HepG2 (cell line): Measurements from ENCODE around the gene QRICH2. TPM values are rescaled to one million over a fixed set of nuclear protein-coding genes. Genes with fewer than 3 reads are reported as not detected.

Experiments
- AGO2 ChIP-seq: fragments of 200-400 bp; formaldehyde crosslinking; optimal IDR thresholded peaks from 2 replicates; pipeline ENCODE3; 2017; ENCODE audit warnings: mild to moderate bottlenecking, low read depth, low read length, moderate library complexity
- CEBPB ChIP-seq: IDR thresholded peaks from 2 replicates; pipeline ENCODE4 v1.6.1; 2011; ENCODE audit warnings: low read depth, low read length, improper control_type of control experiment, borderline replicate concordance
- CTCF ChIP-seq: sonication (generic); formaldehyde crosslinking; IDR thresholded peaks from 2 replicates; pipeline ENCODE4 v1.5.0; 2020; ENCODE audit warnings: mild to moderate bottlenecking, missing genetic modification reagents, moderate library complexity
- FOXK2 ChIP-seq: fragments of 450-650 bp; IDR thresholded peaks from 2 replicates; pipeline ENCODE4 v1.6.1; 2016
- GATA4 ChIP-seq: sonication (generic); IDR thresholded peaks from 2 replicates; pipeline ENCODE4 v1.6.1; 2016; ENCODE audit warnings: antibody characterized with exemption, low read depth, borderline replicate concordance
- GFI1 ChIP-seq: sonication (generic); formaldehyde crosslinking; IDR thresholded peaks from 2 replicates; pipeline ENCODE4 v1.5.0; 2020; ENCODE audit warnings: missing genetic modification reagents, mild to moderate bottlenecking, borderline replicate concordance
- KDM2A ChIP-seq: sonication (generic); formaldehyde crosslinking; IDR thresholded peaks from 2 replicates; pipeline ENCODE4 v1.4.0; 2020; ENCODE audit warnings: low read depth, missing genetic modification reagents, borderline replicate concordance
- PAXIP1 ChIP-seq: sonication (generic); formaldehyde crosslinking; conservative IDR thresholded peaks from 2 replicates; pipeline ENCODE4 v1.4.0; 2020; ENCODE audit warnings: mild to moderate bottlenecking, missing genetic modification reagents, moderate library complexity
- SALL1 ChIP-seq: sonication (generic); formaldehyde crosslinking; IDR thresholded peaks from 2 replicates; pipeline ENCODE4 v1.8.0; 2022; ENCODE audit warnings: mild to moderate bottlenecking, missing genetic modification reagents
- SMAD9 ChIP-seq: sonication (generic); formaldehyde crosslinking; IDR thresholded peaks from 2 replicates; pipeline ENCODE4 v1.5.1; 2020; ENCODE audit warnings: mild to moderate bottlenecking, missing genetic modification reagents
- SPEN ChIP-seq: sonication (generic); formaldehyde crosslinking; IDR thresholded peaks from 2 replicates; pipeline ENCODE4 v1.5.1; 2020; ENCODE audit warnings: low read depth, mild to moderate bottlenecking, missing genetic modification reagents
- ZFP91 ChIP-seq: sonication (generic); formaldehyde crosslinking; IDR thresholded peaks from 2 replicates; pipeline ENCODE4 v1.9.0; 2022; ENCODE audit warnings: missing genetic modification reagents, mild to moderate bottlenecking, borderline replicate concordance
- ZMYM2 ChIP-seq: sonication (generic); formaldehyde crosslinking; IDR thresholded peaks from 2 replicates; pipeline ENCODE4 v1.8.0; 2022; ENCODE audit warnings: mild to moderate bottlenecking, missing genetic modification reagents
- ZNF292 ChIP-seq: sonication (generic); formaldehyde crosslinking; IDR thresholded peaks from 2 replicates; pipeline ENCODE4 v1.8.1; 2022; ENCODE audit warnings: mild to moderate bottlenecking, low read depth, missing genetic modification reagents, borderline replicate concordance
- ZNF34 ChIP-seq: sonication (generic); formaldehyde crosslinking; IDR thresholded peaks from 2 replicates; pipeline ENCODE4 v1.4.0; 2020; ENCODE audit warnings: mild to moderate bottlenecking, missing genetic modification reagents, borderline replicate concordance
- ZNF687 ChIP-seq: sonication (generic); formaldehyde crosslinking; IDR thresholded peaks from 2 replicates; pipeline ENCODE4 v1.5.1; 2020; ENCODE audit warnings: mild to moderate bottlenecking, missing genetic modification reagents, moderate library complexity
- polyA plus RNA-seq, 8 experiments: library from polyadenylated mRNA; depleted of rRNA in 3 of 8; stranded (reverse) in 7 of 8; unstranded in 1 of 8; fragments of >200 nt; fragmentation: Illumina TruSeq in 4 of 8; extraction: Trizol in 4 of 8; gene quantifications; 2 replicates each; pipeline versions ENCODE4 v1.2.1 to v1.2.3, GENCODE V29; 2011 to 2016; ENCODE audit warnings: low read depth in 4 of 8, missing spikeins in 1 of 8, mixed read lengths in 1 of 8; ENCODE audit not compliant: insufficient read depth in 1 of 8
- total RNA-seq, 5 experiments: library from RNA; depleted of rRNA; stranded (reverse); fragments of >200 nt; fragmentation: Illumina TruSeq; extraction: Trizol; gene quantifications; 2 replicates each; pipeline ENCODE4 v1.2.3, GENCODE V29; 2016; ENCODE audit warnings: low read depth in 1 of 5

QRICH2 gene
- total and polyA plus RNA-seq, 2 of the 13 experiments (the other 11 are each of a cell fraction or from before 2014, with no cell fraction given): 3.7 to 5.7 TPM

GRCh38 chr17:76281573-76282371, 26.3 kb downstream of the QRICH2 start (continued):
- TF ChIP-seq PAXIP1 (no peak), GATA4 (no peak), ZMYM2 (CRISPR knock-in tag) (0 out of 2 replicates have a peak, but pooled peaks have one; percentile 25), CEBPB (no peak), KDM2A (CRISPR knock-in tag) (0 out of 2 replicates have a peak, but pooled peaks have one; percentile 45), CTCF (CRISPR knock-in tag) (peak; percentile 16; the same call in 1 of the 2 replicates), ZNF292 (CRISPR knock-in tag) (0 out of 2 replicates have a peak, but pooled peaks have one; percentile 38), SPEN (CRISPR knock-in tag) (0 out of 2 replicates have a peak, but pooled peaks have one; percentile 23), ZNF34 (CRISPR knock-in tag) (no peak), SALL1 (CRISPR knock-in tag) (peak; percentile 43; the same call in 1 of the 2 replicates), FOXK2 (no peak), AGO2 (peak; percentile 65), GFI1 (CRISPR knock-in tag) (no peak), SMAD9 (CRISPR knock-in tag) (no peak), ZNF687 (CRISPR knock-in tag) (peak; percentile 61; the same call in 1 of the 2 replicates), ZFP91 (CRISPR knock-in tag) (peak; percentile 14)
